Astrocyte (in vitro differentiated cells and primary cell): ENCODE results near the gene ESPL1. TPM values are rescaled to one million over a fixed set of nuclear protein-coding genes. Genes with fewer than 3 reads are reported as not detected.
A peak's percentile ranks its signal among the peaks of the same experiment; 100 is the strongest.

Experiments
- DNase-seq: peaks from one replicate; pipeline ENCODE4 v3.0.0-alpha.2; 2010; ENCODE audit warnings: low read depth
- FAIRE-seq: peaks from 2 replicates; lab custom pipeline; 2011; peaks lifted over from hg19 to GRCh38; lab: Jason Lieb, UNC
- H2AFZ ChIP-seq: 2 replicates; pipeline ENCODE4 v1.6.0; 2012; ENCODE audit warnings: low read depth, low read length, inconsistent platforms
- H3K27ac ChIP-seq: 2 replicates; pipeline ENCODE4 v1.5.1; 2011; ENCODE audit warnings: low read depth, low read length, inconsistent platforms
- H3K27me3 ChIP-seq: 2 replicates; pipeline ENCODE4 v1.6.0; 2011; ENCODE audit warnings: low read length, inconsistent platforms; ENCODE audit not compliant: insufficient read depth
- H3K36me3 ChIP-seq: 2 replicates; pipeline ENCODE4 v1.5.1; 2011; ENCODE audit warnings: low read length, inconsistent platforms; ENCODE audit not compliant: insufficient read depth
- H3K4me1 ChIP-seq: 2 replicates; pipeline ENCODE4 v1.5.1; 2011; ENCODE audit warnings: low read length, inconsistent platforms; ENCODE audit not compliant: insufficient read depth
- H3K4me2 ChIP-seq: 2 replicates; pipeline ENCODE4 v1.6.0; 2012; ENCODE audit warnings: low read length, inconsistent platforms
- H3K4me3 ChIP-seq: 2 replicates; pipeline ENCODE4 v1.5.1; 2011; ENCODE audit warnings: low read depth, mild to moderate bottlenecking, low read length, inconsistent platforms; ENCODE audit not compliant: insufficient read depth
- H3K79me2 ChIP-seq: 2 replicates; pipeline ENCODE4 v1.6.0; 2012; ENCODE audit warnings: mild to moderate bottlenecking, low read length, inconsistent platforms; ENCODE audit not compliant: insufficient read depth
- H3K9ac ChIP-seq: 2 replicates; pipeline ENCODE4 v1.6.0; 2012; ENCODE audit warnings: mild to moderate bottlenecking, low read length, inconsistent platforms
- H3K9me3 ChIP-seq: 2 replicates; pipeline ENCODE4 v1.5.1; 2012; ENCODE audit warnings: low read depth, mild to moderate bottlenecking, low read length, inconsistent platforms; ENCODE audit not compliant: insufficient read depth
- H4K20me1 ChIP-seq: 2 replicates; pipeline ENCODE4 v1.6.0; 2012; ENCODE audit warnings: low read length, inconsistent platforms; ENCODE audit not compliant: insufficient read depth
- H3K27ac Mint-ChIP-seq: one replicate; pipeline ENCODE4 v1.8.0; 2021; ENCODE audit warnings: mild to moderate bottlenecking, mixed read lengths; ENCODE audit not compliant: unreplicated experiment
- H3K27me3 Mint-ChIP-seq: one replicate; pipeline ENCODE4 v1.8.0; 2021; ENCODE audit warnings: low read depth, mixed read lengths; ENCODE audit not compliant: unreplicated experiment
- H3K36me3 Mint-ChIP-seq: one replicate; pipeline ENCODE4 v1.8.0; 2021; ENCODE audit warnings: low read depth, mixed read lengths; ENCODE audit not compliant: unreplicated experiment
- H3K4me1 Mint-ChIP-seq: one replicate; pipeline ENCODE4 v1.8.0; 2021; ENCODE audit warnings: low read depth, mixed read lengths; ENCODE audit not compliant: unreplicated experiment
- H3K4me3 Mint-ChIP-seq: one replicate; pipeline ENCODE4 v1.8.0; 2021; ENCODE audit warnings: mild to moderate bottlenecking, moderate library complexity, mixed read lengths; ENCODE audit not compliant: unreplicated experiment
- H3K9me3 Mint-ChIP-seq: one replicate; pipeline ENCODE4 v1.8.0; 2021; ENCODE audit warnings: mild to moderate bottlenecking, mixed read lengths; ENCODE audit not compliant: unreplicated experiment
- EZH2 ChIP-seq: IDR thresholded peaks from 2 replicates; pipeline ENCODE4 v1.6.1; 2012; ENCODE audit warnings: mild to moderate bottlenecking, low read length, inconsistent platforms; ENCODE audit not compliant: insufficient read depth
- total RNA-seq: library from RNA; stranded (reverse); gene quantifications from 2 replicates; pipeline ENCODE4 v1.2.1, GENCODE V29; 2021
- TF ChIP-seq, protein P1 (sequence below): IDR thresholded peaks from 2 replicates; pipeline ENCODE4 v1.5.1; 2011; ENCODE audit warnings: low read depth, mild to moderate bottlenecking, inconsistent platforms, low read length, moderate library complexity; ENCODE audit not compliant: insufficient read depth

ESPL1 gene
- total RNA-seq, 1 donor from 2014 or later, result 2.0 TPM

DNA sequence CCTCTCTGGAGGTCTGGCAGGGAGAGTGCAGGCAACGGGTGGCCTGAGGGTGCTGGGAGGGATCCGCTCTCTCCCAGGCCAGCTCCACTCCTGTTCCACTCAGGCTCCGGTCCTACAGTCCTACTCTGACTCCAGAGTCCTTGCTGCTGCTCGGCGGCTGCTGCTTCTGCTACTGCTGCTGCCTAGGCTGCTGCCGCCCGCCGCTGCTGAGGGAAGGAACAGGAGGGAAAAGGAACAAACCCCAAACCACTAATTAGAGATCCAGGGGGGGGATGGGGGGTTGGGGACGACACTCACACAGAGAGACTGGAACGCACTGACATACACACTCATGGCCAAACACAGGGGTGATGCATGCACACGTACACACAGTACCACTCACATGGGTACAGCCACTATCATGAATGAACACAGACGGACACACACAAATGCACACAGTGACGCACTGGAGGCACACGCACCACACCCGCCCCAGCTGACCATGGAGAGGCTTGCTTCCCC is 68.1 kb downstream of the ESPL1 start, which contains the start of gene SP7:
Gene SP7 (minus strand): TSS at position 174 of the 501 bp plus-strand sequence. CDS start 708 bp downstream, outside the sequence.
- H3K4me1 Mint-ChIP-seq, result peaks cover 12% of the 10 kb centered on the region
- no peak within 1 kb of the TSS for H3K4me2 ChIP-seq

DNA sequence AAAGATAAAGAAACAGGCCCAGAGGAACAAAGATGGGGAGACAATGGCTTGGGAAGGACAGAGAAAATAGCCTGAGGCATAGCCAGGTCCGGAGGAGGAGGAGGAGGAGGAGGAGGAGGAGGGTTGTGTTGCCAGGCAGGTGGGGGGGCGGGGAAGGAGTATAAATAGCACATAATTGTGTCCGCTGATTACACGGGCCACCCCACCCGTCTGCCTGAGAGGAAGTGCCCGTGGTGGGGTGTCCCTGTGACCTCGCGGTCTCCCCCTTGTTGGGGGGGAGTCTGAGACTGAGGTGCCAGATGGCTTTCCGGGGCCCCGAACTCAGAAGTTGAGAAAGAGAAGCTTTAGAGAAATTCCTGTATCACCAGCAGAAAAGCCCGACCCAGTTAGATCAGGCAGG is 69.9 kb downstream of the ESPL1 start:
- peaks cover 34% of the 10 kb centered on the region for H3K27me3 ChIP-seq
- Mint-ChIP-seq H3K27me3 (peaks cover 63% of the 10 kb centered on the region), H3K4me1 (peaks cover 12% of the 10 kb centered on the region), H3K9me3 (peaks cover 6% of the 10 kb centered on the region), H3K27ac (peak overlapping the region; percentile 6), H3K4me3 (no peak overlapping the region), H3K36me3 (no peaks in the 10 kb centered on the region)
- no peaks in the 10 kb centered on the region for H3K79me2 ChIP-seq
- no peak overlapping the region for H3K4me2 ChIP-seq
- no peak overlapping the region for H2AFZ ChIP-seq
- no peaks in the 10 kb centered on the region for H3K36me3 ChIP-seq
- no peaks in the 10 kb centered on the region for H3K9me3 ChIP-seq
- DNase-seq, result no peak
- no peak overlapping the region for H3K9ac ChIP-seq
- H3K4me1 ChIP-seq, result no peaks in the 10 kb centered on the region
- TF ChIP-seq, protein P1, sequence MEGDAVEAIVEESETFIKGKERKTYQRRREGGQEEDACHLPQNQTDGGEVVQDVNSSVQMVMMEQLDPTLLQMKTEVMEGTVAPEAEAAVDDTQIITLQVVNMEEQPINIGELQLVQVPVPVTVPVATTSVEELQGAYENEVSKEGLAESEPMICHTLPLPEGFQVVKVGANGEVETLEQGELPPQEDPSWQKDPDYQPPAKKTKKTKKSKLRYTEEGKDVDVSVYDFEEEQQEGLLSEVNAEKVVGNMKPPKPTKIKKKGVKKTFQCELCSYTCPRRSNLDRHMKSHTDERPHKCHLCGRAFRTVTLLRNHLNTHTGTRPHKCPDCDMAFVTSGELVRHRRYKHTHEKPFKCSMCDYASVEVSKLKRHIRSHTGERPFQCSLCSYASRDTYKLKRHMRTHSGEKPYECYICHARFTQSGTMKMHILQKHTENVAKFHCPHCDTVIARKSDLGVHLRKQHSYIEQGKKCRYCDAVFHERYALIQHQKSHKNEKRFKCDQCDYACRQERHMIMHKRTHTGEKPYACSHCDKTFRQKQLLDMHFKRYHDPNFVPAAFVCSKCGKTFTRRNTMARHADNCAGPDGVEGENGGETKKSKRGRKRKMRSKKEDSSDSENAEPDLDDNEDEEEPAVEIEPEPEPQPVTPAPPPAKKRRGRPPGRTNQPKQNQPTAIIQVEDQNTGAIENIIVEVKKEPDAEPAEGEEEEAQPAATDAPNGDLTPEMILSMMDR, result no peak
- TF ChIP-seq EZH2, result no peak
- H4K20me1 ChIP-seq, result no peaks in the 10 kb centered on the region
- no peak for FAIRE-seq
- no peak overlapping the region for H3K27ac ChIP-seq
- H3K4me3 ChIP-seq, result no peak overlapping the region

More for the DNA sequence above, 68.1 kb downstream of the ESPL1 start, which contains the start of gene SP7:
- Histone ChIP-seq H3K36me3 (no peaks in the 10 kb centered on the region), H3K9ac (no peak within 1 kb of the TSS), H3K9me3 (no peaks in the 10 kb centered on the region), H3K79me2 (no peaks in the 10 kb centered on the region), H3K4me3 (no peak within 1 kb of the TSS), H3K27me3 (peaks cover 35% of the 10 kb centered on the region), H3K27ac (no peak within 1 kb of the TSS), H2AFZ (no peak within 1 kb of the TSS), H3K4me1 (no peaks in the 10 kb centered on the region), H4K20me1 (no peaks in the 10 kb centered on the region)
- FAIRE-seq, result no peak
- Mint-ChIP-seq H3K36me3 (no peaks in the 10 kb centered on the region), H3K27ac (no peak within 1 kb of the TSS), H3K9me3 (peaks cover 6% of the 10 kb centered on the region), H3K27me3 (peaks cover 64% of the 10 kb centered on the region), H3K4me3 (no peak within 1 kb of the TSS)
- peak; percentile 21 for TF ChIP-seq EZH2
- TF ChIP-seq, protein P1, result no peak
- no peak for DNase-seq

DNA sequence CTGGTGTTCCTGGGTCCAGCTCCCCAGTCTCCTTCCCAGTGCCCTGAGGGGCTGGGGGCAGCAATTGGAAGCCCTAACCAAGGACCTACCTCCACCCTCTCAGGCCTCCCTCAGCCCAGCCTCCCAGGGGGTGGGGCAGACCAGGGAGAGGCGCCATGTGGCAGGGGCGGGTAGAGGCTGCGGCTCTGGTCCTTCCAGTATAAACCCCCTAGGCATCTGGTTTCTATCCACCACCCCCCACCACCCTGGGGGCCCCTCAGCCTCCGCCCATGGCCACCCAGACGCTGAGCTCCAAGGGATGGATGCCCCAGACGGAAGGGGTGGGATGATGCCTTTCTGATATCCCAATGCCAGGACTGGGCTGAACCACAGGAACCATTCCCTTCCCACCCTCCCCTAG is 70.8 kb downstream of the ESPL1 start:
- H3K27me3 Mint-ChIP-seq, result peaks cover 58% of the 10 kb centered on the region
- H4K20me1 ChIP-seq, result no peaks in the 10 kb centered on the region
- no peak overlapping the region for H3K4me2 ChIP-seq
- H3K4me1 Mint-ChIP-seq, result peaks cover 12% of the 10 kb centered on the region
- H2AFZ ChIP-seq, result no peak overlapping the region
- H3K9me3 Mint-ChIP-seq, result peaks cover 6% of the 10 kb centered on the region
- DNase-seq (no peak), FAIRE-seq (no peak)
- H3K9ac ChIP-seq, result no peak overlapping the region
- no peaks in the 10 kb centered on the region for H3K79me2 ChIP-seq
- no peaks in the 10 kb centered on the region for H3K9me3 ChIP-seq
- no peaks in the 10 kb centered on the region for H3K36me3 ChIP-seq
- no peaks in the 10 kb centered on the region for H3K36me3 Mint-ChIP-seq
- no peak overlapping the region for H3K4me3 ChIP-seq
- TF ChIP-seq EZH2, result no peak
- TF ChIP-seq, protein P1, result no peak
- H3K27ac ChIP-seq, result no peak overlapping the region
- H3K27me3 ChIP-seq, result peaks cover 34% of the 10 kb centered on the region
- H3K4me1 ChIP-seq, result no peaks in the 10 kb centered on the region
- H3K27ac Mint-ChIP-seq, result no peak overlapping the region
- H3K4me3 Mint-ChIP-seq, result no peak overlapping the region
